Measurements from ENCODE around the gene C10orf120. TPM values are rescaled to one million over a fixed set of nuclear protein-coding genes. Genes with fewer than 3 reads are reported as not detected.

Gene C10orf120
- polyA plus RNA-seq, 3 donors, result not detected

GRCh38 chr10:122727426-122727825 lies 27.8 kb upstream of the C10orf120 start:
- no peak for TF ChIP-seq CTCF (IDR thresholded peaks at IDR 0.05)
- H3K36me3 ChIP-seq (replicated peaks in 1 of 2; ENCODE audit: control insufficient read depth in 1 of 2, insufficient read depth in 2 of 2, low read length in 2 of 2), result no peaks in the 10 kb centered on the region
- H3K4me2 ChIP-seq (replicated peaks; ENCODE audit: extremely low read depth, low read length, poor library complexity, severe bottlenecking), result no peak overlapping the region
- H3K4me3 ChIP-seq (replicated peaks in 1 of 3; ENCODE audit: low read depth in 2 of 3, low read length in 3 of 3), result no peak overlapping the region
- intact Hi-C loops (cut with micrococcal nuclease), result no loop called here
- no peak overlapping the region for H3K27ac ChIP-seq (ENCODE audit: low read depth in 1 of 2, low read length in 2 of 2)
- H3K4me1 ChIP-seq (ENCODE audit: control insufficient read depth in 1 of 2, insufficient read depth in 2 of 2, low read length in 2 of 2), result no peaks in the 10 kb centered on the region
- no peak for DNase-seq
- Mint-ChIP-seq H3K4me1 (no peaks in the 10 kb centered on the region), H3K27ac (no peak overlapping the region), H3K9me3 (peaks cover 0 to 3% (median 0%) of the 10 kb centered on the region in 7 donors), H3K27me3 (ENCODE audit: low read depth in 3 of 3) (peaks cover 0 to 4% (median 0%) of the 10 kb centered on the region in 3 donors), H3K36me3 (no peaks in the 10 kb centered on the region), H3K4me3 (no peak overlapping the region)
- H2AFZ ChIP-seq (ENCODE audit: insufficient read depth, low read depth, low read length, poor library complexity, severe bottlenecking), result no peak overlapping the region
- no peaks in the 10 kb centered on the region for H3K79me2 ChIP-seq (ENCODE audit: insufficient read depth, low read length)
- H3K9me3 ChIP-seq (replicated peaks in 1 of 2; ENCODE audit: control insufficient read depth in 1 of 2, insufficient read depth in 1 of 2, low read length in 2 of 2), result no peaks in the 10 kb centered on the region
- no peaks in the 10 kb centered on the region for H3K27me3 ChIP-seq (ENCODE audit: control insufficient read depth in 2 of 2, insufficient read depth in 2 of 2, low read length in 2 of 2)
- H4K20me1 ChIP-seq (ENCODE audit: insufficient read depth, low read length), result no peaks in the 10 kb centered on the region
- no peak overlapping the region for H3K9ac ChIP-seq (ENCODE audit: insufficient read depth, low read length, poor library complexity, severe bottlenecking)
- WGBS (ENCODE audit: insufficient coverage), result 74% methylated on average over 5 of the region's 5 CpGs

- no peaks in the 10 kb centered on the region for H3K4me1 ChIP-seq (ENCODE audit: control insufficient read depth in 1 of 2, insufficient read depth in 2 of 2, low read length in 2 of 2)
- no peaks in the 10 kb centered on the region for H3K79me2 ChIP-seq (ENCODE audit: insufficient read depth, low read length)
- DNase-seq, result no peak
- no peaks in the 10 kb centered on the region for H3K36me3 ChIP-seq (replicated peaks in 1 of 2; ENCODE audit: control insufficient read depth in 1 of 2, insufficient read depth in 2 of 2, low read length in 2 of 2)
- H3K9ac ChIP-seq (ENCODE audit: insufficient read depth, low read length, poor library complexity, severe bottlenecking), result no peak overlapping the region
- H3K9me3 ChIP-seq (replicated peaks in 1 of 2; ENCODE audit: control insufficient read depth in 1 of 2, insufficient read depth in 1 of 2, low read length in 2 of 2), result no peaks in the 10 kb centered on the region
- no peaks in the 10 kb centered on the region for H3K27me3 ChIP-seq (ENCODE audit: control insufficient read depth in 2 of 2, insufficient read depth in 2 of 2, low read length in 2 of 2)
- intact Hi-C loops (cut with micrococcal nuclease), result no loop called here
- 78% methylated on average over 3 of the region's 5 CpGs for WGBS (ENCODE audit: insufficient coverage)
- Mint-ChIP-seq H3K4me1 (no peaks in the 10 kb centered on the region), H3K4me3 (no peak overlapping the region), H3K27ac (no peak overlapping the region), H3K27me3 (ENCODE audit: low read depth in 3 of 3) (peaks cover 0 to 2% (median 0%) of the 10 kb centered on the region in 3 donors), H3K36me3 (no peaks in the 10 kb centered on the region), H3K9me3 (peaks cover 0 to 3% (median 0%) of the 10 kb centered on the region in 7 donors)
- TF ChIP-seq CTCF (IDR thresholded peaks at IDR 0.05), result no peak
- H3K4me3 ChIP-seq (replicated peaks in 1 of 3; ENCODE audit: low read depth in 2 of 3, low read length in 3 of 3), result no peak overlapping the region
- H3K27ac ChIP-seq (ENCODE audit: low read depth in 1 of 2, low read length in 2 of 2), result no peak overlapping the region
- no peak overlapping the region for H3K4me2 ChIP-seq (replicated peaks; ENCODE audit: extremely low read depth, low read length, poor library complexity, severe bottlenecking)
- no peak overlapping the region for H2AFZ ChIP-seq (ENCODE audit: insufficient read depth, low read depth, low read length, poor library complexity, severe bottlenecking)
- no peaks in the 10 kb centered on the region for H4K20me1 ChIP-seq (ENCODE audit: insufficient read depth, low read length)
Observed at GRCh38 chr10:122725768-122726167, 26.1 kb upstream of the C10orf120 start.
